Neural cell (in vitro differentiated cells): ENCODE measurements around the gene FLAD1. TPM values are rescaled to one million over a fixed set of nuclear protein-coding genes. Genes with fewer than 3 reads are reported as not detected.
A peak's percentile ranks its signal among the peaks of the same experiment; 100 is the strongest.

ENCODE experiments used
- H2AFZ ChIP-seq: fragments of 200-600, 300-800 bp; sonication (generic), shearing (Covaris generic); 2 replicates; pipeline ENCODE4 v1.6.0; 2014; ENCODE audit warnings: low read depth, mild to moderate bottlenecking, antibody characterized with exemption, low read length, moderate library complexity
- H3F3A ChIP-seq: fragments of 200-600 bp; shearing (Covaris generic); 2 replicates; pipeline ENCODE4 v1.6.1; 2016; ENCODE audit warnings: mild to moderate bottlenecking, moderate library complexity, mixed read lengths, antibody characterized with exemption, low read length; ENCODE audit not compliant: insufficient read depth, poor library complexity, severe bottlenecking
- H3K27ac ChIP-seq: fragments of 200-600, 300-800 bp; sonication (generic), shearing (Covaris generic); 2 replicates; pipeline ENCODE4 v1.5.1; 2014; ENCODE audit warnings: mild to moderate bottlenecking, low read length, moderate library complexity
- H3K27me3 ChIP-seq: fragments of 300-800, 200-600 bp; sonication (generic), shearing (Covaris generic); 2 replicates; pipeline ENCODE4 v1.6.0; 2014; ENCODE audit warnings: mild to moderate bottlenecking, low read depth, low read length, moderate library complexity; ENCODE audit not compliant: insufficient read depth
- H3K36me3 ChIP-seq: fragments of 300-800, 200-600 bp; sonication (generic), shearing (Covaris generic); 2 replicates; pipeline ENCODE4 v1.5.1; 2014; ENCODE audit warnings: mild to moderate bottlenecking, antibody characterized with exemption, low read length, moderate library complexity; ENCODE audit not compliant: insufficient read depth
- H3K4me2 ChIP-seq: fragments of 300-800, 200-600 bp; sonication (generic), shearing (Covaris generic); 2 replicates; pipeline ENCODE4 v1.6.0; 2014; ENCODE audit warnings: mild to moderate bottlenecking, low read length
- H3K4me3 ChIP-seq: fragments of 300-800, 200-600 bp; sonication (generic), shearing (Covaris generic); 2 replicates; pipeline ENCODE4 v1.5.1; 2014; ENCODE audit warnings: mild to moderate bottlenecking, low read length, moderate library complexity
- H3K79me2 ChIP-seq: fragments of 200-600 bp; shearing (Covaris generic); replicated peaks from 2 replicates; pipeline ENCODE4 v1.6.0; 2014; ENCODE audit warnings: mild to moderate bottlenecking, low read length, moderate library complexity; ENCODE audit not compliant: insufficient read depth
- H3K9ac ChIP-seq: fragments of 300-800, 200-600 bp; sonication (generic), shearing (Covaris generic); 2 replicates; pipeline ENCODE4 v1.6.1; 2016; ENCODE audit warnings: mild to moderate bottlenecking, low read length, mixed read lengths
- H3K9me2 ChIP-seq: fragments of 200-600 bp; shearing (Covaris generic); 2 replicates; pipeline ENCODE4 v1.6.1; 2016; ENCODE audit warnings: mild to moderate bottlenecking, low read length, mixed read lengths; ENCODE audit not compliant: insufficient read depth
- H3K9me3 ChIP-seq: fragments of 200-600, 300-800 bp; sonication (generic), shearing (Covaris generic); 2 replicates; pipeline ENCODE4 v1.6.1; 2016; ENCODE audit warnings: mild to moderate bottlenecking, mixed run types, low read length, moderate library complexity, mixed read lengths
- H4K20me1 ChIP-seq: fragments of 200-600 bp; shearing (Covaris generic); 2 replicates; pipeline ENCODE4 v1.6.1; 2016; ENCODE audit warnings: mild to moderate bottlenecking, mixed run types; ENCODE audit not compliant: insufficient read depth
- EP300 ChIP-seq: fragments of 450-650 bp; conservative IDR thresholded peaks from 2 replicates; pipeline ENCODE4 v1.6.1; 2014; ENCODE audit warnings: antibody characterized with exemption, mild to moderate bottlenecking, moderate library complexity; ENCODE audit not compliant: poor library complexity, severe bottlenecking
- EZH2 ChIP-seq: fragments of 200-600, 300-800 bp; shearing (Covaris generic), sonication (generic); IDR thresholded peaks from 2 replicates; pipeline ENCODE4 v1.6.1; 2014; ENCODE audit warnings: antibody characterized with exemption, low read length, borderline replicate concordance, mild to moderate bottlenecking; ENCODE audit not compliant: insufficient read depth, poor library complexity, severe bottlenecking
- MXI1 ChIP-seq: fragments of 450-650 bp; conservative IDR thresholded peaks from 2 replicates; pipeline ENCODE4 v1.6.1; 2014; ENCODE audit warnings: antibody characterized with exemption, mild to moderate bottlenecking; ENCODE audit not compliant: poor library complexity, severe bottlenecking
- POLR2AphosphoS5 ChIP-seq: IDR thresholded peaks from 2 replicates; pipeline ENCODE4 v1.6.1; 2012
- RAD21 ChIP-seq: fragments of 450-650 bp; conservative IDR thresholded peaks from 2 replicates; pipeline ENCODE4 v1.6.1; 2014; ENCODE audit warnings: antibody characterized with exemption, mild to moderate bottlenecking, moderate library complexity
- SMC3 ChIP-seq: fragments of 450-650 bp; conservative IDR thresholded peaks from 2 replicates; pipeline ENCODE4 v1.6.1; 2014; ENCODE audit warnings: antibody characterized with exemption, mild to moderate bottlenecking, moderate library complexity; ENCODE audit not compliant: poor library complexity
- TAF1 ChIP-seq: IDR thresholded peaks from 2 replicates; pipeline ENCODE4 v1.6.1; 2012; ENCODE audit warnings: low read depth
- polyA plus RNA-seq: library from polyadenylated mRNA; depleted of rRNA; stranded (reverse); fragments of >200 nt; gene quantifications from 2 replicates; pipeline ENCODE4 v1.2.3, GENCODE V29; 2014
- TF ChIP-seq, protein P1 (sequence below): fragments of 450-650 bp; IDR thresholded peaks from 2 replicates; pipeline ENCODE4 v1.5.1; 2014; ENCODE audit warnings: antibody characterized with exemption, mild to moderate bottlenecking, moderate library complexity; ENCODE audit not compliant: poor library complexity, severe bottlenecking
- TF ChIP-seq, protein P2 (sequence below): IDR thresholded peaks from 2 replicates; pipeline ENCODE4 v1.6.1; 2012; ENCODE audit warnings: borderline replicate concordance

FLAD1 gene
- polyA plus RNA-seq, 1 donor from 2014 or later, result 68.6 TPM

- Histone ChIP-seq H2AFZ (no peak overlapping the region), H4K20me1 (no peaks in the 10 kb centered on the region), H3K27ac (no peak overlapping the region), H3K9me3 (no peaks in the 10 kb centered on the region), H3F3A (no peaks in the 10 kb centered on the region), H3K4me2 (no peak overlapping the region), H3K79me2 (no peaks in the 10 kb centered on the region), H3K4me3 (peak overlapping the region; percentile 60), H3K27me3 (no peaks in the 10 kb centered on the region), H3K9me2 (no peaks in the 10 kb centered on the region), H3K9ac (no peak overlapping the region), H3K36me3 (no peaks in the 10 kb centered on the region)
- peak; percentile 80 for TF ChIP-seq SMC3
- TF ChIP-seq TAF1, result no peak
- TF ChIP-seq, protein P1, sequence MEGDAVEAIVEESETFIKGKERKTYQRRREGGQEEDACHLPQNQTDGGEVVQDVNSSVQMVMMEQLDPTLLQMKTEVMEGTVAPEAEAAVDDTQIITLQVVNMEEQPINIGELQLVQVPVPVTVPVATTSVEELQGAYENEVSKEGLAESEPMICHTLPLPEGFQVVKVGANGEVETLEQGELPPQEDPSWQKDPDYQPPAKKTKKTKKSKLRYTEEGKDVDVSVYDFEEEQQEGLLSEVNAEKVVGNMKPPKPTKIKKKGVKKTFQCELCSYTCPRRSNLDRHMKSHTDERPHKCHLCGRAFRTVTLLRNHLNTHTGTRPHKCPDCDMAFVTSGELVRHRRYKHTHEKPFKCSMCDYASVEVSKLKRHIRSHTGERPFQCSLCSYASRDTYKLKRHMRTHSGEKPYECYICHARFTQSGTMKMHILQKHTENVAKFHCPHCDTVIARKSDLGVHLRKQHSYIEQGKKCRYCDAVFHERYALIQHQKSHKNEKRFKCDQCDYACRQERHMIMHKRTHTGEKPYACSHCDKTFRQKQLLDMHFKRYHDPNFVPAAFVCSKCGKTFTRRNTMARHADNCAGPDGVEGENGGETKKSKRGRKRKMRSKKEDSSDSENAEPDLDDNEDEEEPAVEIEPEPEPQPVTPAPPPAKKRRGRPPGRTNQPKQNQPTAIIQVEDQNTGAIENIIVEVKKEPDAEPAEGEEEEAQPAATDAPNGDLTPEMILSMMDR, result peak; percentile 96
- TF ChIP-seq RAD21, result peak; percentile 68
Observed at GRCh38 chr1:155017041-155017945, 34.1 kb downstream of the FLAD1 start.

DNA sequence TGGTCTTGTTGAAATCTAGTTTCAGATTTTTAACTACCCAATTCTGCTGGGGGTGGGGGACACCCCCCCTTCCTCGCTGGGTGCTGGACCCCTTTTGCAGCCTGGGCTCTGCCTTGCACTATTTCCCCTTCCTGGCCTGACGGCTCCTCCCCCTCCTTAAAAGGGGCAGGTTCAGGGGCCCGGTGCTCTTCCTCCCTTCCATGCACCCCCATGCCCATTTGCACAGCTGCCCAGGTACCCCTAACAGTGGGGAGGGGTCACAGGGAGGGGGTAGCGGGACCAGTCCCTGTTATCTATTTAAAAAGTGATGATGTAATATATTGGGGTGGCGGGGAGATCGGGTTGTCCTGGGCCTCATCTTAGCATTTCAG, 34.8 kb downstream of the FLAD1 start:
- no peak overlapping the region for H3K27ac ChIP-seq
- TF ChIP-seq EP300 (no peak), TAF1 (no peak), POLR2AphosphoS5 (no peak), SMC3 (no peak), EZH2 (no peak), MXI1 (no peak), RAD21 (no peak)
- TF ChIP-seq, protein P2, sequence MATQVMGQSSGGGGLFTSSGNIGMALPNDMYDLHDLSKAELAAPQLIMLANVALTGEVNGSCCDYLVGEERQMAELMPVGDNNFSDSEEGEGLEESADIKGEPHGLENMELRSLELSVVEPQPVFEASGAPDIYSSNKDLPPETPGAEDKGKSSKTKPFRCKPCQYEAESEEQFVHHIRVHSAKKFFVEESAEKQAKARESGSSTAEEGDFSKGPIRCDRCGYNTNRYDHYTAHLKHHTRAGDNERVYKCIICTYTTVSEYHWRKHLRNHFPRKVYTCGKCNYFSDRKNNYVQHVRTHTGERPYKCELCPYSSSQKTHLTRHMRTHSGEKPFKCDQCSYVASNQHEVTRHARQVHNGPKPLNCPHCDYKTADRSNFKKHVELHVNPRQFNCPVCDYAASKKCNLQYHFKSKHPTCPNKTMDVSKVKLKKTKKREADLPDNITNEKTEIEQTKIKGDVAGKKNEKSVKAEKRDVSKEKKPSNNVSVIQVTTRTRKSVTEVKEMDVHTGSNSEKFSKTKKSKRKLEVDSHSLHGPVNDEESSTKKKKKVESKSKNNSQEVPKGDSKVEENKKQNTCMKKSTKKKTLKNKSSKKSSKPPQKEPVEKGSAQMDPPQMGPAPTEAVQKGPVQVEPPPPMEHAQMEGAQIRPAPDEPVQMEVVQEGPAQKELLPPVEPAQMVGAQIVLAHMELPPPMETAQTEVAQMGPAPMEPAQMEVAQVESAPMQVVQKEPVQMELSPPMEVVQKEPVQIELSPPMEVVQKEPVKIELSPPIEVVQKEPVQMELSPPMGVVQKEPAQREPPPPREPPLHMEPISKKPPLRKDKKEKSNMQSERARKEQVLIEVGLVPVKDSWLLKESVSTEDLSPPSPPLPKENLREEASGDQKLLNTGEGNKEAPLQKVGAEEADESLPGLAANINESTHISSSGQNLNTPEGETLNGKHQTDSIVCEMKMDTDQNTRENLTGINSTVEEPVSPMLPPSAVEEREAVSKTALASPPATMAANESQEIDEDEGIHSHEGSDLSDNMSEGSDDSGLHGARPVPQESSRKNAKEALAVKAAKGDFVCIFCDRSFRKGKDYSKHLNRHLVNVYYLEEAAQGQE, result no peak
- TF ChIP-seq, protein P1, result no peak

More for the DNA sequence above, 34.8 kb downstream of the FLAD1 start:
- Histone ChIP-seq H4K20me1 (no peaks in the 10 kb centered on the region), H3K9me3 (no peaks in the 10 kb centered on the region), H3K4me3 (no peak overlapping the region), H3K9ac (no peak overlapping the region), H3K27me3 (no peaks in the 10 kb centered on the region), H3K36me3 (no peaks in the 10 kb centered on the region), H2AFZ (no peak overlapping the region), H3F3A (no peaks in the 10 kb centered on the region), H3K9me2 (no peaks in the 10 kb centered on the region), H3K79me2 (no peaks in the 10 kb centered on the region), H3K4me2 (no peak overlapping the region)
